NCI-H1105 treated with DMSO at 0.1 percent for 48 hours (cell line): ENCODE results near the gene VSIG10L.

Experiments used
- DNase-seq: peaks from one replicate; lab custom pipeline; 2025; lab: John Stamatoyannopoulos, UW

VSIG10L gene

GRCh38 chr19:51317376-51317775 lies 24.6 kb downstream of the VSIG10L start:
- no peak for DNase-seq

- no peak for DNase-seq
Observed at GRCh38 chr19:51316688-51317087, 25.3 kb downstream of the VSIG10L start.

GRCh38 chr19:51311351-51312257 lies 30.3 kb downstream of the VSIG10L start, which contains the start of gene IGLON5:
Gene IGLON5 (plus strand): TSS chr19:51311644. CDS start chr19:51311848, 204 bp downstream.
- DNase-seq, result no peak

GRCh38 chr19:51305479-51305878 lies 36.5 kb downstream of the VSIG10L start:
- no peak for DNase-seq

GRCh38 chr19:51301266-51301665 lies 40.7 kb downstream of the VSIG10L start:
- no peak for DNase-seq

GRCh38 chr19:51297406-51297805 lies 44.5 kb downstream of the VSIG10L start:
- DNase-seq, result no peak

GRCh38 chr19:51296336-51297093 lies 45.4 kb downstream of the VSIG10L start:
- DNase-seq, result no peak

GRCh38 chr19:51295382-51296126 lies 46.4 kb downstream of the VSIG10L start:
- no peak for DNase-seq

- no peak for DNase-seq
Observed at GRCh38 chr19:51294977-51295375, 47.0 kb downstream of the VSIG10L start.

- no peak for DNase-seq
Observed at GRCh38 chr19:51294211-51294976, 47.5 kb downstream of the VSIG10L start.

- DNase-seq, result no peak
Observed at GRCh38 chr19:51293571-51294210, 48.2 kb downstream of the VSIG10L start.

GRCh38 chr19:51292971-51293370 lies 49.0 kb downstream of the VSIG10L start:
- DNase-seq, result no peak

- DNase-seq, result no peak
Observed at GRCh38 chr19:51289635-51290034, 52.3 kb downstream of the VSIG10L start.

- no peak for DNase-seq
Observed at GRCh38 chr19:51285682-51286081, 56.3 kb downstream of the VSIG10L start.

GRCh38 chr19:51282335-51282734 lies 59.6 kb downstream of the VSIG10L start:
- no peak for DNase-seq
